Subcutaneous abdominal adipose tissue (tissue), 5 donors: ENCODE measurements around the gene MRPL4.
"Not testable (repeated sequence)": the region's sequence is repeated elsewhere in the genome, so short reads cannot be mapped to it uniquely, and the experiment has no call there.

Experiments used
- H3K27ac ChIP-seq: one replicate; pipeline ENCODE4 v1.7.0; 2013; ENCODE audit warnings: low read depth, mild to moderate bottlenecking, inconsistent platforms, low read length, moderate library complexity
- H3K27me3 ChIP-seq, 5 donors: one replicate each; pipeline ENCODE4 v1.7.0; 2013; ENCODE audit warnings: low read length in 5 of 5, inconsistent platforms in 1 of 5; ENCODE audit not compliant: control insufficient read depth in 5 of 5, insufficient read depth in 4 of 5
- H3K36me3 ChIP-seq, 5 donors: one replicate each; pipeline ENCODE4 v1.7.0; 2013; ENCODE audit warnings: low read length in 5 of 5; ENCODE audit not compliant: control insufficient read depth in 5 of 5, insufficient read depth in 5 of 5
- H3K4me1 ChIP-seq, 5 donors: one replicate each; pipeline ENCODE4 v1.7.0; 2013; ENCODE audit warnings: low read length in 5 of 5, mild to moderate bottlenecking in 3 of 5, moderate library complexity in 1 of 5; ENCODE audit not compliant: control insufficient read depth in 5 of 5, insufficient read depth in 5 of 5
- H3K4me3 ChIP-seq, 5 donors: one replicate each; pipeline ENCODE4 v1.7.0; 2013; ENCODE audit warnings: low read length in 5 of 5, low read depth in 1 of 5
- H3K9ac ChIP-seq, 5 donors: one replicate each; pipeline ENCODE4 v1.7.0; 2013; ENCODE audit warnings: low read length in 5 of 5, mild to moderate bottlenecking in 4 of 5, moderate library complexity in 3 of 5
- H3K9me3 ChIP-seq, 5 donors: one replicate each; pipeline ENCODE4 v1.7.0; 2013; ENCODE audit warnings: low read length in 5 of 5; ENCODE audit not compliant: control insufficient read depth in 5 of 5
- donor health status: healthy.
- donor health status: healthy.
- donor health status: healthy.
- donor health status: healthy.
- donor health status: healthy.

Gene MRPL4

GRCh38 chr19:10271543-10272086 is 19.6 kb downstream of the MRPL4 start:
- peaks cover 0 to 3% (median 0%) of the 10 kb centered on the region in 5 donors for H3K9me3 ChIP-seq
- peak overlapping the region; percentile 61 to 82 (median 78) for H3K4me3 ChIP-seq
- peaks cover 0 to 20% (median 0%) of the 10 kb centered on the region in 5 donors for H3K27me3 ChIP-seq
- H3K27ac ChIP-seq, result peak overlapping the region; percentile 88
- H3K36me3 ChIP-seq, result peaks cover 0 to 16% (median 11%) of the 10 kb centered on the region in 5 donors
- peak overlapping the region in 4 of 5 donors; percentile 65 to 83 (median 80) for H3K9ac ChIP-seq
- peaks cover 21 to 57% (median 35%) of the 10 kb centered on the region in 5 donors for H3K4me1 ChIP-seq

DNA sequence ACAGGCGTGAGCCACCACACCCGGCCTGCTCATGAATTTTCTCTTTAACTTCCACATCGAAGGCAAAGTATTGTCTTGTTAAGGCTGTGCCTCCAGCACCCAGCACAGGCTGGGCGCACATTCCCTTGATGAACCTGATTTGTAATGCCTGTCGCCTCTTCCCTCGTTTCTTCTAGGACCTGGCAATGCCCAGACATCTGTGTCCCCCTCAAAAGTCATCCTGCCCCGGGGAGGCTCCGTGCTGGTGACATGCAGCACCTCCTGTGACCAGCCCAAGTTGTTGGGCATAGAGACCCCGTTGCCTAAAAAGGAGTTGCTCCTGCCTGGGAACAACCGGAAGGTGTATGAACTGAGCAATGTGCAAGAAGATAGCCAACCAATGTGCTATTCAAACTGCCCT is 22.6 kb downstream of the MRPL4 start:
- Histone ChIP-seq H3K4me1 (peaks cover 10 to 38% (median 24%) of the 10 kb centered on the region in 5 donors), H3K9ac (no peak overlapping the region), H3K27me3 (peaks cover 0 to 16% (median 0%) of the 10 kb centered on the region in 5 donors), H3K27ac (no peak overlapping the region), H3K4me3 (no peak overlapping the region), H3K36me3 (peaks cover 0 to 41% (median 24%) of the 10 kb centered on the region in 5 donors), H3K9me3 (peaks cover 0 to 1% (median 0%) of the 10 kb centered on the region in 5 donors)

DNA sequence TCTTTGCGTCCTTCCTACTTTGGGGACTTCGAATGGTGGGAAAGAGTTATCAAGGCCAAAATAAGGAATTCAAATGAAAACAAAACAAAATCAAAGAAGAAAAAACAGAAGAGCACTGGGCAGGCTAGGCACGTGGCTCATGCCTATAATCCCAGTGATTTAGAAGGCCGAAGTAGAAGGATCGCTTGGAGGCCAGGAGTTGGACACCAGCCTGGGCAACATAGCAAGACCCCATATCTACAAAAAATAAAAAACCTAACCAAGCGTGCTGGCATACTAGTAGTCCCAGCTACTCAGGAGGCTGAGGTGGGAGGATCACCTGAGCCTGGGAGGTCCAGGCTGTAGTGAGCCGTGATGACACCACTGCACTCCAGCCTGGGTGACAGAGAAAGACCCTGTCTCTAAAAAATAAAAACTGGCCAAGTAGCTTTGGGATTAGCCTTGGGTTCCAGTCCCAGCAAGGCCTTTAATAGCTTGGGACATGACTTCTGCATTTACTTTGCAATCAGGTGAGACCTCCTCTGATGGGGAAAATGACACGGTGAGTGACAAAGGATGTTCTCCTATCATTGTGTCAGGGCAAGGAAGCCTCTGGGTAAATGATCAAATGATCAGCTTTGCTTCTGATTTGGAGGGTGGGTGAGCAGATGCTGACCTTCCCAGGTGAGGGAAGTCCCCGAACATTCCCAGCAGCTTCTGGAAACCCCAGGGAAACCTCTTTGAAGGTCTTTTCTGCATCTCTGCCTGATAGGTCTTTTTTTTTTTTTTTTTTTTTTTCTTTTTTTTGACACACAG is 26.0 kb downstream of the MRPL4 start:
- H3K4me1 ChIP-seq, result peaks cover 0 to 5% (median under 1%) of the 10 kb centered on the region in 5 donors
- peaks cover 0 to 60% (median 25%) of the 10 kb centered on the region in 5 donors for H3K36me3 ChIP-seq

DNA sequence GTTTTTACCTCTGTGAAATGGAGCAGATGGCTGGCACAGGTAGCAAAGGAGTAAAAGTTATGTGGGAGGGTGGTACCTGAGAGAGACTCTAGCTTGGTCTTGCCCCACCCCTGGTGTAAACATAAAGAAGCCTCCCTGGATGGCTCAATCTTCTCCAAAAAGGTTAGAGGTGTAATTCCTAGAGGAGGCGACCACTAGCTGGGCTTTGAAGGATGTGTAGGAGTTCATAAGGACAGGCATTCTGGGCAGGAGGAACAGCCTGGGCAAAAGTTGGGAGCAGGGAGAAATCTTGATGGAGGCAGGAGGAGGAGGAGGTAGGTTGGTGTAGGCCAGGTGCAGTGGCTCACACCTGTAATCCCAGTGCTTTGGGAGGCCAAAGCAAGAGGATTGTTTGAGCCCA is 26.9 kb downstream of the MRPL4 start:
- Histone ChIP-seq H3K27ac (no peak overlapping the region), H3K9me3 (no peaks in the 10 kb centered on the region), H3K36me3 (peaks cover 0 to 70% (median 34%) of the 10 kb centered on the region in 5 donors), H3K27me3 (no peaks in the 10 kb centered on the region), H3K4me3 (no peak overlapping the region), H3K9ac (no peak overlapping the region), H3K4me1 (peaks cover 0 to 4% (median 0%) of the 10 kb centered on the region in 5 donors)

More for the DNA sequence above, 26.0 kb downstream of the MRPL4 start:
- Histone ChIP-seq H3K27ac (no peak overlapping the region), H3K9me3 (no peaks in the 10 kb centered on the region), H3K9ac (no peak overlapping the region), H3K4me3 (no peak overlapping the region), H3K27me3 (no peaks in the 10 kb centered on the region)

- Histone ChIP-seq H3K27me3 (no peaks in the 10 kb centered on the region), H3K36me3 (peaks cover 0 to 73% (median 40%) of the 10 kb centered on the region in 5 donors)
Observed at GRCh38 chr19:10279737-10280442, 27.9 kb downstream of the MRPL4 start.

DNA sequence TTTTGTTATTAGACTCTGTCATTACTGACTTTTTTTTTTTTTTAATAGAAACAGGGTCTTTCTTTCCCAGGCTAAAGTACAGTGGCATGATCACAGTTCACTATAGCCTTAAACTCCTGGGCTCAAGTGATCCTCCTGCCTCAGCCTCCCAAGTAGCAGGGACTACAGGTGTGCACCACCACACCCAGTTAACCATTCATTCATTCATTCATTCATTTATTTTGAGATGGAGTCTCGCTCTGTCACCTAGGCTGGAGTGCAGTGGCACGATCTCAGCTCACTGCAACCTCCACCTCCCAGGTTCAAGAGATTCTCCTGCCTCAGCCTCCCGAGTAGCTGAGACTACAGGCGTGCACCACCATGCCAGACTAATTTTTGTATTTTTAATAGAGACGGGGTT is 30.0 kb downstream of the MRPL4 start:
- H3K9me3 ChIP-seq, H3K27ac ChIP-seq, H3K9ac ChIP-seq, H3K27me3 ChIP-seq, H3K4me3 ChIP-seq: not testable (repeated sequence)
- Histone ChIP-seq H3K4me1 (peaks cover 3 to 23% (median 11%) of the 10 kb centered on the region in 5 donors), H3K36me3 (peaks cover 0 to 76% (median 45%) of the 10 kb centered on the region in 5 donors)

More at GRCh38 chr19:10279737-10280442, 27.9 kb downstream of the MRPL4 start:
- H3K27ac ChIP-seq, result no peak overlapping the region
- no peaks in the 10 kb centered on the region for H3K9me3 ChIP-seq
- H3K9ac ChIP-seq, result no peak overlapping the region
- no peak overlapping the region for H3K4me3 ChIP-seq
- H3K4me1 ChIP-seq, result peaks cover 0 to 3% (median 0%) of the 10 kb centered on the region in 5 donors

GRCh38 chr19:10283301-10284064 is 31.5 kb downstream of the MRPL4 start:
- peaks cover 0 to 63% (median 38%) of the 10 kb centered on the region in 5 donors for H3K36me3 ChIP-seq
- peaks cover 8 to 20% (median 11%) of the 10 kb centered on the region in 5 donors for H3K27me3 ChIP-seq
- H3K4me1 ChIP-seq, result peaks cover 3 to 34% (median 16%) of the 10 kb centered on the region in 5 donors
- H3K4me3 ChIP-seq, result no peak overlapping the region
- H3K9ac ChIP-seq, result no peak overlapping the region
- no peaks in the 10 kb centered on the region for H3K9me3 ChIP-seq
- H3K27ac ChIP-seq, result no peak overlapping the region

DNA sequence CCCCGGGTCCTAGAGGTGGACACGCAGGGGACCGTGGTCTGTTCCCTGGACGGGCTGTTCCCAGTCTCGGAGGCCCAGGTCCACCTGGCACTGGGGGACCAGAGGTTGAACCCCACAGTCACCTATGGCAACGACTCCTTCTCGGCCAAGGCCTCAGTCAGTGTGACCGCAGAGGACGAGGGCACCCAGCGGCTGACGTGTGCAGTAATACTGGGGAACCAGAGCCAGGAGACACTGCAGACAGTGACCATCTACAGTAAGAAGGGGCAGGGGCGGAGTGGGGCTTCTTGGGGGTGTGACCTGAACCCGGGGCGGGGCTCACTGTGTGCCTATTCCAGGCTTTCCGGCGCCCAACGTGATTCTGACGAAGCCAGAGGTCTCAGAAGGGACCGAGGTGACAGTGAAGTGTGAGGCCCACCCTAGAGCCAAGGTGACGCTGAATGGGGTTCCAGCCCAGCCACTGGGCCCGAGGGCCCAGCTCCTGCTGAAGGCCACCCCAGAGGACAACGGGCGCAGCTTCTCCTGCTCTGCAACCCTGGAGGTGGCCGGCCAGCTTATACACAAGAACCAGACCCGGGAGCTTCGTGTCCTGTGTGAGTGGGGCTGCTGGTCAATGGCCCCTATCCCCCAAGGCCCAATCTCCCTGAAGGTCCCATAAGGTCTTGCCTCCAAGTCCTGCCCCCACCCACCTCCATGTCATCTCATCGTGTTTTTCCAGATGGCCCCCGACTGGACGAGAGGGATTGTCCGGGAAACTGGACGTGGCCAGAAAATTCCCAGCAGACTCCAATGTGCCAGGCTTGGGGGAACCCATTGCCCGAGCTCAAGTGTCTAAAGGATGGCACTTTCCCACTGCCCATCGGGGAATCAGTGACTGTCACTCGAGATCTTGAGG is 32.3 kb downstream of the MRPL4 start:
- no peak overlapping the region for H3K27ac ChIP-seq
- no peak overlapping the region for H3K9ac ChIP-seq
- H3K4me3 ChIP-seq, result no peak overlapping the region
- no peaks in the 10 kb centered on the region for H3K9me3 ChIP-seq
- peaks cover 0 to 55% (median 32%) of the 10 kb centered on the region in 5 donors for H3K36me3 ChIP-seq
- peaks cover 14 to 28% (median 19%) of the 10 kb centered on the region in 5 donors for H3K27me3 ChIP-seq
- H3K4me1 ChIP-seq, result peaks cover 3 to 41% (median 24%) of the 10 kb centered on the region in 5 donors

- H3K27ac ChIP-seq, result no peak overlapping the region
Observed at GRCh38 chr19:10284960-10285278, 32.9 kb downstream of the MRPL4 start.

More at GRCh38 chr19:10284960-10285278, 32.9 kb downstream of the MRPL4 start:
- H3K9me3 ChIP-seq, result no peaks in the 10 kb centered on the region
- H3K4me1 ChIP-seq, result peaks cover 3 to 47% (median 29%) of the 10 kb centered on the region in 5 donors
- H3K9ac ChIP-seq, result no peak overlapping the region
- H3K27me3 ChIP-seq, result peaks cover 17 to 33% (median 24%) of the 10 kb centered on the region in 5 donors
- no peak overlapping the region for H3K4me3 ChIP-seq
- peaks cover 0 to 49% (median 30%) of the 10 kb centered on the region in 5 donors for H3K36me3 ChIP-seq
